H9 (cell line): Measurements from ENCODE around the gene KCNJ15. TPM values are rescaled to one million over a fixed set of nuclear protein-coding genes. Genes with fewer than 3 reads are reported as not detected.

Experiments
- DNase-seq: peaks from one replicate; pipeline ENCODE4 v3.0.0-alpha.2; 2017
- H2AFZ ChIP-seq: one replicate; pipeline ENCODE4 v1.6.1; 2013; ENCODE audit warnings: mild to moderate bottlenecking, low read length, control low read depth, moderate library complexity
- H2AK5ac ChIP-seq: 2 replicates; pipeline ENCODE4 v1.6.1; 2013; ENCODE audit warnings: low read length, control low read depth, mixed read lengths; ENCODE audit not compliant: insufficient read length
- H2BK120ac ChIP-seq: one replicate; pipeline ENCODE4 v1.6.1; 2013; ENCODE audit warnings: low read depth, mild to moderate bottlenecking, low read length, control low read depth, inconsistent platforms; ENCODE audit not compliant: poor library complexity, severe bottlenecking
- H2BK12ac ChIP-seq: 2 replicates; pipeline ENCODE4 v1.6.1; 2013; ENCODE audit warnings: low read length, control low read depth, mixed read lengths, low read depth; ENCODE audit not compliant: insufficient read length
- H2BK15ac ChIP-seq: 2 replicates; pipeline ENCODE4 v1.6.1; 2013; ENCODE audit warnings: low read depth, low read length, control low read depth
- H2BK20ac ChIP-seq: one replicate; pipeline ENCODE4 v1.6.1; 2013; ENCODE audit warnings: low read depth, mild to moderate bottlenecking, low read length, control low read depth, inconsistent platforms; ENCODE audit not compliant: poor library complexity, severe bottlenecking
- H2BK5ac ChIP-seq: 2 replicates; pipeline ENCODE4 v1.6.1; 2013; ENCODE audit warnings: low read length, control low read depth, mixed read lengths; ENCODE audit not compliant: insufficient read length
- H3K14ac ChIP-seq: 2 replicates; pipeline ENCODE4 v1.6.1; 2013; ENCODE audit warnings: low read length, control low read depth; ENCODE audit not compliant: insufficient read depth
- H3K18ac ChIP-seq: 2 replicates; pipeline ENCODE4 v1.6.1; 2013; ENCODE audit warnings: low read depth, mild to moderate bottlenecking, mixed read lengths, low read length, control low read depth; ENCODE audit not compliant: insufficient read length
- H3K23ac ChIP-seq: 2 replicates; pipeline ENCODE4 v1.6.1; 2013; ENCODE audit warnings: low read length, control low read depth, mixed read lengths, low read depth; ENCODE audit not compliant: insufficient read length
- H3K23me2 ChIP-seq: 2 replicates; pipeline ENCODE4 v1.6.1; 2013; ENCODE audit warnings: low read depth, mild to moderate bottlenecking, mixed read lengths, low read length, control low read depth; ENCODE audit not compliant: insufficient read length, poor library complexity, severe bottlenecking
- H3K27ac ChIP-seq: 2 replicates; pipeline ENCODE4 v1.5.1; 2013; ENCODE audit warnings: low read length, control low read depth, mixed read lengths, low read depth; ENCODE audit not compliant: insufficient read length
- H3K27me3 ChIP-seq: 2 replicates; pipeline ENCODE4 v1.6.1; 2013; ENCODE audit warnings: low read length, control low read depth, inconsistent platforms; ENCODE audit not compliant: insufficient read depth
- H3K4ac ChIP-seq: 2 replicates; pipeline ENCODE4 v1.6.1; 2013; ENCODE audit warnings: low read depth, mild to moderate bottlenecking, control low read depth, inconsistent platforms, low read length, moderate library complexity
- H3K4me1 ChIP-seq: 2 replicates; pipeline ENCODE4 v1.6.1; 2013; ENCODE audit warnings: low read length, control low read depth, inconsistent platforms; ENCODE audit not compliant: insufficient read depth
- H3K4me2 ChIP-seq: 2 replicates; pipeline ENCODE4 v1.6.1; 2013; ENCODE audit warnings: low read length, control low read depth, mixed read lengths; ENCODE audit not compliant: insufficient read length, insufficient read depth
- H3K56ac ChIP-seq: 2 replicates; pipeline ENCODE4 v1.6.1; 2013; ENCODE audit warnings: low read depth, mild to moderate bottlenecking, mixed read lengths, low read length, control low read depth; ENCODE audit not compliant: insufficient read length
- H3K79me1 ChIP-seq: 2 replicates; pipeline ENCODE4 v1.6.1; 2013; ENCODE audit warnings: low read depth, mild to moderate bottlenecking, moderate library complexity, low read length, control low read depth, inconsistent platforms; ENCODE audit not compliant: insufficient read depth, poor library complexity, severe bottlenecking
- H3K79me2 ChIP-seq: 2 replicates; pipeline ENCODE4 v1.6.1; 2013; ENCODE audit warnings: low read length, control low read depth, inconsistent platforms; ENCODE audit not compliant: insufficient read depth
- H3K9ac ChIP-seq: 2 replicates; pipeline ENCODE4 v1.6.1; 2013; ENCODE audit warnings: low read length, control low read depth, mixed read lengths; ENCODE audit not compliant: insufficient read length; ENCODE audit errors: extremely low read depth
- H3K9me3 ChIP-seq: one replicate; pipeline ENCODE4 v1.6.1; 2013; ENCODE audit warnings: low read depth, low read length, inconsistent platforms; ENCODE audit not compliant: control insufficient read depth
- H3T11ph ChIP-seq: one replicate; pipeline ENCODE4 v1.6.1; 2013; ENCODE audit warnings: mild to moderate bottlenecking, low read length, control low read depth, inconsistent platforms
- H4K20me1 ChIP-seq: one replicate; pipeline ENCODE4 v1.6.1; 2013; ENCODE audit not compliant: control insufficient read depth, insufficient read length, insufficient read depth
- H4K5ac ChIP-seq: 2 replicates; pipeline ENCODE4 v1.6.1; 2013; ENCODE audit warnings: low read depth, mild to moderate bottlenecking, mixed read lengths, low read length, control low read depth; ENCODE audit not compliant: insufficient read length
- H4K8ac ChIP-seq: replicated peaks from 2 replicates; pipeline ENCODE4 v1.6.1; 2013; ENCODE audit warnings: low read length, control low read depth, mixed read lengths, low read depth; ENCODE audit not compliant: insufficient read length
- H4K91ac ChIP-seq: 2 replicates; pipeline ENCODE4 v1.6.1; 2013; ENCODE audit warnings: low read depth, mild to moderate bottlenecking, moderate library complexity, mixed read lengths, low read length, control low read depth; ENCODE audit not compliant: insufficient read length
- H3K27ac Mint-ChIP-seq, 3 experiments: 2 replicates in 2 of 3; 3 replicates in 1 of 3; pipeline ENCODE4 v1.8.0; 2020 to 2021; ENCODE audit warnings: mixed read lengths in 3 of 3, mild to moderate bottlenecking in 1 of 3, moderate library complexity in 1 of 3
- H3K27me3 Mint-ChIP-seq: 2 replicates; pipeline ENCODE4 v1.8.0; 2021; ENCODE audit warnings: low read depth, mild to moderate bottlenecking, moderate library complexity, mixed read lengths
- H3K36me3 Mint-ChIP-seq, 3 experiments: 2 replicates in 2 of 3; 3 replicates in 1 of 3; pipeline ENCODE4 v1.8.0; 2020 to 2021; ENCODE audit warnings: low read depth in 3 of 3, mixed read lengths in 3 of 3; ENCODE audit not compliant: insufficient read depth in 1 of 3
- H3K4me1 Mint-ChIP-seq, 2 experiments: 2 replicates each; pipeline ENCODE4 v1.8.0; 2020; ENCODE audit warnings: mixed read lengths in 2 of 2
- H3K4me3 Mint-ChIP-seq, 2 experiments: 2 replicates in 1 of 2; 3 replicates in 1 of 2; pipeline ENCODE4 v1.8.0; 2020 to 2021; ENCODE audit warnings: mild to moderate bottlenecking in 2 of 2, mixed read lengths in 2 of 2, moderate library complexity in 1 of 2
- H3K9me3 Mint-ChIP-seq, 2 experiments: 2 replicates in 1 of 2; 3 replicates in 1 of 2; pipeline ENCODE4 v1.8.0; 2020; ENCODE audit warnings: mild to moderate bottlenecking in 2 of 2, mixed read lengths in 2 of 2, moderate library complexity in 1 of 2
- WGBS: extraction: QIAGEN DNeasy Blood & Tissue Kit; methylation state at CpG from one replicate; pipeline ENCODE4 v1.1.7; 2013; ENCODE audit warnings: missing lambda C conversion rate, low lambda C conversion rate, mixed read lengths; ENCODE audit not compliant: insufficient read length; ENCODE audit errors: extremely low coverage; 5-methylcytosine and 5-hydroxymethylcytosine counted together
- total RNA-seq: library from RNA; stranded (reverse); gene quantifications from 2 replicates; pipeline ENCODE4 v1.2.1, GENCODE V29; 2021
- TF ChIP-seq, protein P1 (sequence below): fragments of 200-600 bp; sonication (generic); conservative IDR thresholded peaks from 3 replicates; pipeline ENCODE4 v1.8.0; 2021; ENCODE audit warnings: antibody characterized with exemption, mild to moderate bottlenecking

The KCNJ15 gene
- total RNA-seq, 1 experiment from 2014 or later, result not detected

- no peak overlapping the region for H4K5ac ChIP-seq
- no peak overlapping the region for H2BK5ac ChIP-seq
- no peaks in the 10 kb centered on the region; the same call in 1 of the 2 replicates for H3K27me3 Mint-ChIP-seq
- no peaks in the 10 kb centered on the region for H3K9me3 Mint-ChIP-seq
- H3K4me3 Mint-ChIP-seq, result no peak overlapping the region
- H2BK12ac ChIP-seq, result no peak overlapping the region
- H3K79me1 ChIP-seq, result no peaks in the 10 kb centered on the region
- H3K56ac ChIP-seq, result no peak overlapping the region
- H3K4me2 ChIP-seq, result no peak overlapping the region
- peaks cover 26 to 29% of the 10 kb centered on the region in 2 experiments for H3K4me1 Mint-ChIP-seq
- TF ChIP-seq, protein P1, sequence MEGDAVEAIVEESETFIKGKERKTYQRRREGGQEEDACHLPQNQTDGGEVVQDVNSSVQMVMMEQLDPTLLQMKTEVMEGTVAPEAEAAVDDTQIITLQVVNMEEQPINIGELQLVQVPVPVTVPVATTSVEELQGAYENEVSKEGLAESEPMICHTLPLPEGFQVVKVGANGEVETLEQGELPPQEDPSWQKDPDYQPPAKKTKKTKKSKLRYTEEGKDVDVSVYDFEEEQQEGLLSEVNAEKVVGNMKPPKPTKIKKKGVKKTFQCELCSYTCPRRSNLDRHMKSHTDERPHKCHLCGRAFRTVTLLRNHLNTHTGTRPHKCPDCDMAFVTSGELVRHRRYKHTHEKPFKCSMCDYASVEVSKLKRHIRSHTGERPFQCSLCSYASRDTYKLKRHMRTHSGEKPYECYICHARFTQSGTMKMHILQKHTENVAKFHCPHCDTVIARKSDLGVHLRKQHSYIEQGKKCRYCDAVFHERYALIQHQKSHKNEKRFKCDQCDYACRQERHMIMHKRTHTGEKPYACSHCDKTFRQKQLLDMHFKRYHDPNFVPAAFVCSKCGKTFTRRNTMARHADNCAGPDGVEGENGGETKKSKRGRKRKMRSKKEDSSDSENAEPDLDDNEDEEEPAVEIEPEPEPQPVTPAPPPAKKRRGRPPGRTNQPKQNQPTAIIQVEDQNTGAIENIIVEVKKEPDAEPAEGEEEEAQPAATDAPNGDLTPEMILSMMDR, result no peak
- DNase-seq, result no peak
- H4K8ac ChIP-seq, result no peak overlapping the region
- H3K79me2 ChIP-seq, result no peaks in the 10 kb centered on the region
- H3K4ac ChIP-seq, result no peak overlapping the region
- no peak overlapping the region for H3K27ac ChIP-seq
- no CpG with 5 or more reads among the region's 5 CpGs for WGBS
- no peak overlapping the region for H4K91ac ChIP-seq
- H2AFZ ChIP-seq, result no peak overlapping the region
- H3T11ph ChIP-seq, result no peak overlapping the region
- no peaks in the 10 kb centered on the region for H3K9me3 ChIP-seq
- H2BK15ac ChIP-seq, result no peak overlapping the region
- H3K36me3 Mint-ChIP-seq, result no peaks in the 10 kb centered on the region
- no peak overlapping the region for H3K18ac ChIP-seq
- no peaks in the 10 kb centered on the region for H3K23me2 ChIP-seq
- H3K23ac ChIP-seq, result no peak overlapping the region
- H3K27ac Mint-ChIP-seq, result no peak overlapping the region
- no peaks in the 10 kb centered on the region; the same call in 1 of the 2 replicates for H3K27me3 ChIP-seq
- H3K14ac ChIP-seq, result no peak overlapping the region; the same call in 1 of the 2 replicates
- no peaks in the 10 kb centered on the region for H4K20me1 ChIP-seq
- H2AK5ac ChIP-seq, result no peak overlapping the region
- H2BK20ac ChIP-seq, result no peak overlapping the region
- no peak overlapping the region for H3K9ac ChIP-seq
- H2BK120ac ChIP-seq, result no peak overlapping the region
- no peaks in the 10 kb centered on the region; the same call in 1 of the 2 replicates for H3K4me1 ChIP-seq
These were observed 36.3 kb downstream of the KCNJ15 start for GRCh38 chr21:38293113-38293512.
